H54 (cell line): ENCODE results near the gene SLIT3.
"Not testable (repeated sequence)": the region's sequence is repeated elsewhere in the genome, so short reads cannot be mapped to it uniquely, and the experiment has no call there.

Experiments used
- DNase-seq: peaks from one replicate; pipeline ENCODE4 v3.0.0; 2011; ENCODE audit warnings: low spot score, mixed read lengths; ENCODE audit not compliant: insufficient read length
- FAIRE-seq: peaks from 3 replicates; lab custom pipeline; 2011; peaks lifted over from hg19 to GRCh38; lab: Jason Lieb, UNC
- POLR2A ChIP-seq: IDR thresholded peaks from 2 replicates; pipeline ENCODE4 v1.6.1; 2011; ENCODE audit warnings: low read depth, mild to moderate bottlenecking, low read length

Gene SLIT3

DNA sequence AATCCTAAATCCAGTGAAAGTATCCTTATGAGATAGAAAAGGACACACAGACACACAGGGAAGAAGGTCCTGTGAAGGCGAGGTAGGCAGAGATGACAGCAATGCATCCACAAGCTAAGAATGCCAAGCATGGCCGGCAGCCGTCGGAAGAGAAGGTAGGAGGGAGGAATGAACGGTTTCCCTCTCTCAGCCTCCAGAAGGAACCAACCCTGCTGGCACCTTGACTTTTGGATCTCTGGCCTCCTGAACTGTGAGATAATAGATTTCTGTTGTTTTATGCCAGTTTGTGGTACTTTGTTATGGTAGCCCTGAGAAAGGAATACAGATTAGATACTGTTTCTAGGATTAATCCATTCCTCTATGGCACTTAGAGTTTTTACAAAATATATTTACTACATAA is 645.6 kb downstream of the SLIT3 start:
- DNase-seq, result no peak
- no peak for TF ChIP-seq POLR2A
- FAIRE-seq, result no peak

DNA sequence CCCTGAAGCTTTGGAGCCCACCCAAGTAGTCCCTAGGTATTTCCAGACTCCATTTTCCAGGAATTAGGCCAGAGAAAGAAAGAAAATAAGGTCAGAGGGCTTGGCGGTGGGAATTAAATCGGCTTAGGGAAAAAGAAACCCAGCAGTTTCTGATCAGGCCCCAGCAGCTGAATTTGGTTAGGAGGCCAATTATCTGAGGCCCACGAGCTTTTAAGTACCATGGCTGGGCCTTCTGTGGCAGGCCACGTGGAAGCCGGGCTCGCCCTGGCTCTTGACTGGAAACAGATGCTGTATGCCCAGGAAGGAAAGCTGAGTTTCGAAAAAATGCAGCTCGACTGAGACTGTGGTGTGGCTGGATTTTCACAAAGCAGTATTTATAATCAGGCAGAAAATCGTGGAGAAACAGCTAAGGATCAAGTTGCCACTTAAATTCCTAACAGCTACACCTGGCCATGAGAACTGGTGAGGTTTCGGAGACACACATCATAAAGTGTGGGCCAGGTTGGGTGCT is 646.7 kb downstream of the SLIT3 start:
- TF ChIP-seq POLR2A, result no peak
- FAIRE-seq (no peak), DNase-seq (no peak)

DNA sequence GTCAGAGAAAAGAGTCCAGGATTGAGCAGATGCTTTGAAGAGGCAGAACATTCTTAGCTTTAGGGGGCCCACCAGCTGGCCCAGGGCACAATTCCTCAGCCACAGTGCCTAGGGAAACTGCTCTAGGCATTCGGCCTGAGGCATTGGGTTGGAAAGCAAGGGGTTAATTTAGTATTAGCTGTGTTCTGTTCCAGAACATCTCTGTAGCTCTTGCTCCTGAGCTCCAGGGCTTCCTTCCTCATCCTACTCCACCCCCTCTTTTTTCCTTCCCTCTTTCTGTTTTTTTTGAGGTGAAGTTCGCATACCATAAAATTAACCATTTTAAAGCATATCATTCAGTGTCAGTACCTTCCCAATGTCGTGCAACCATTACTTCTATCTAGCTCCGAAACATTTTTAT is 647.3 kb downstream of the SLIT3 start:
- no peak for TF ChIP-seq POLR2A
- FAIRE-seq (no peak), DNase-seq (no peak)

DNA sequence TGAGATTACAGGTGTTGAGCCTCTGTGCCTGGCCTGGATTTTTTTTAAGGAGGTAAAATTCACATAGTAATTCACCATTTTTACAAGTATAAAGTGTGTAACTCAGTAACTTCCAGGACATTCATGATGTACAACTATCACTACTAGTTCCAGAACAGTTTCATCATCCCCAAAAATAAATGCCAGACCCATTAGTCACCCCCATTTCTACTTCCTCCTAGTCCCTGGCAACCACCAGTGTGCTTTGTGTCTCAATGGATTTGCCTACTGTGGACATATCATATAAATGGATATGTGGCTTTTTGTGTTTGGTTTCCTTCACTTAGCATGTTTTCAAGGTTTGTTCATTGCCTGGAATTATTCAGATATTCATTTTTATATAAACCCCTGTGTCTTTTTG is 649.3 kb downstream of the SLIT3 start:
- TF ChIP-seq POLR2A, result no peak
- DNase-seq (peak; percentile 67), FAIRE-seq (peak; percentile 15)

DNA sequence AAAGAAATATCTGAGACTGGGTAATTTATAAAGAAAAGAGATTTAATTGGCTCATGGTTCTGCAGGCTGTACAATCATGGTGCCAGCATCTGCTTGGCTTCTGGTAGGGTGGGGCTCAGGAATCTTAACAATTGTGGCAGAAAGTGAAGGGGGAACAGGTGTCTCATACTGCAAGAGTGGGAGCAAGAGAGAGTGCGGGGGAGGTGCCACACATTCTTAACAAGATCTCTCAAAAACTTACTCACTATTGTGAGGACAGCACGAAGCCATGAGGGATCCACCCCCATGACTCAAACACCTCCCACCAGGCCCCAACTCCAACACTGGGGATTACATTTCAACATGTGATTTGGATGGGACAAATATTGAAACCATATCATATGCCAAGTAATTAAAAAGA is 651.6 kb downstream of the SLIT3 start:
- no peak for TF ChIP-seq POLR2A
- no peak for DNase-seq
- FAIRE-seq, result no peak

GRCh38 chr5:168648576-168648975 is 652.4 kb downstream of the SLIT3 start:
- DNase-seq (no peak), FAIRE-seq (no peak)
- TF ChIP-seq POLR2A, result no peak

- TF ChIP-seq POLR2A, result no peak
- DNase-seq, result no peak
- no peak for FAIRE-seq
These were observed 652.9 kb downstream of the SLIT3 start for GRCh38 chr5:168648016-168648415.

GRCh38 chr5:168647083-168647482 is 653.9 kb downstream of the SLIT3 start:
- no peak for TF ChIP-seq POLR2A
- FAIRE-seq (no peak), DNase-seq (no peak)

- no peak for TF ChIP-seq POLR2A
- FAIRE-seq, result no peak
- DNase-seq, result no peak
These were observed 654.6 kb downstream of the SLIT3 start for GRCh38 chr5:168646335-168646734.

DNA sequence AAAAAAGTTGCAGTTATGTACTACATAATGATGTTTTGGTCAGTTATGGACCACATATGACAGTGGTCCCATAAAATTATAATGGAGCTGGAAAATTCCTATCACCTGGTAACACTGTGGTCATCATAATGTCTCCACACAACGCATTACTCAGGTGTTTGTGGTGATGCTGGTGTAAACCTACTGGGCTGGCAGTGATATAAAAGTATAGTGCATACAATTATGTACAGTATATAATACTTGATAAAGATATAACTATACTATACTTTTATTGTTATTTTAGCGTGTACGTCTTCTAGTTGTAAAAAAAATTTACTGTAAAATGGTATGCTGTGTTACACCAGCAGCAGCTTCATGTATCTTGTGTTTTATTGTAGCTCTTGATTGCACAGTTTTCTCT is 655.7 kb downstream of the SLIT3 start:
- no peak for TF ChIP-seq POLR2A
- DNase-seq (no peak), FAIRE-seq (no peak)

- TF ChIP-seq POLR2A, result no peak
- no peak for DNase-seq
- no peak for FAIRE-seq
These were observed 658.9 kb downstream of the SLIT3 start for GRCh38 chr5:168642019-168642418.

DNA sequence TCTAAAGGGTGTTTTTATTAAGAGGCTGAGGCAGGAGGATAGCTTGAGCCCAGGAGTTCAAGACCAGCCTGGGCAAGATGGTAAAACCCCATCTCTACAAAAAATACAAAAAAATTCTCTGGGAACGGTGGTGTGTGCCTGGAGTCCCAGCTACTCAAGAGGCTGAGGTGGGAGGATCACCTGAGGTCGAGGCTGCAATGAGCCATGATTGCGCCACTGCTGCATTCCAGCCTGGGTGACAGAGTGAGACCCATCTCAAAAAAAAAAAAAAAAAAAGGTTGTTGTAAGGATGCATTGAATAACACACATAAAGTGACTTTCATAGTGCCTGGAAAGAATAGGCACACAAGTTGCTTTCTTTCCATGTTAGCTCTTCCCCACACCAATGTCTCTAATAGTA is 662.1 kb downstream of the SLIT3 start:
- DNase-seq, FAIRE-seq: not testable (repeated sequence)

DNA sequence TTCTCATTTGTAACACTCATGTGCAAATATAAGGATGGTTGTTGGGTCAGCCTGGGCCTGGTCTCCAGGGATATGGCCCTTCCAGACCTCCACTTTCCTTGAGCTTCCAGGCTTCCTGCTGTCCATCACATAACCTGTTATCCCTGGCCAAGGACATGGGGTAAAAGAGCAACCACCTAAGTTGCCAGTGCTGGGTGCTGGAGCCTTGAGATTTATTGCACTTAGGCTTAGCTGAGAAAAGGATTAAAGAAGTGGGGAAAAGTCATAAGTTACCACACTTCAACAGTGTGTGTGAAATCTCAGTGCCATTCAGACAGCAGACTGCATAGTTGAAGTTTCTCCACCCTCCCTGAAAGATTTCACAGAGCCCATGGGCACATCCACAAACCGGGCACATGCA is 663.1 kb downstream of the SLIT3 start:
- TF ChIP-seq POLR2A, result no peak
- FAIRE-seq, result no peak
- DNase-seq, result no peak

- no peak for DNase-seq
- no peak for TF ChIP-seq POLR2A
- no peak for FAIRE-seq
These were observed 663.7 kb downstream of the SLIT3 start for GRCh38 chr5:168637281-168637680.

- not testable (repeated sequence) for FAIRE-seq, DNase-seq
These were observed 670.0 kb downstream of the SLIT3 start for GRCh38 chr5:168630958-168631357.

- DNase-seq, result no peak
- no peak for FAIRE-seq
- no peak for TF ChIP-seq POLR2A
These were observed 676.0 kb downstream of the SLIT3 start for GRCh38 chr5:168624850-168625364.
